Measurements from ENCODE around the gene CRB3.

GRCh38 chr19:6484230-6484629, 20.2 kb downstream of the CRB3 start:
- TF ChIP-seq SP1 (IDR thresholded peaks at IDR 0.05): no peak
- TF ChIP-seq REST (IDR thresholded peaks at IDR 0.05): no peak
- TF ChIP-seq EGR1 (IDR thresholded peaks at IDR 0.05; ENCODE audit: low read depth in 2 of 2): no peak
- TF ChIP-seq CTCF (IDR thresholded peaks at IDR 0.05; ENCODE audit: low read depth, low read length, missing input control): no peak
- TF ChIP-seq ATF3 (IDR thresholded peaks at IDR 0.05): no peak
- TF ChIP-seq GABPA (IDR thresholded peaks at IDR 0.05 in 1 of 2, conservative IDR thresholded peaks at IDR 0.05 in 1 of 2): no peak
- no peak for TF ChIP-seq TAF1 (conservative IDR thresholded peaks at IDR 0.05)

All from liver (tissue), 3 donors.